Epithelial cell of esophagus (primary cell): ENCODE measurements around the gene COL13A1.

Experiments used
- DNase-seq: peaks from one replicate; pipeline ENCODE4 v3.0.0; 2010; ENCODE audit warnings: low read depth
- H3K4me3 ChIP-seq: 2 replicates; pipeline ENCODE4 v1.5.1; 2011; ENCODE audit warnings: mild to moderate bottlenecking, low read length, control low read depth
- CTCF ChIP-seq: IDR thresholded peaks from 2 replicates; pipeline ENCODE4 v1.5.1; 2011; ENCODE audit warnings: low read depth, mild to moderate bottlenecking, low read length, control low read depth, inconsistent platforms; ENCODE audit not compliant: insufficient read depth; ENCODE audit errors: missing control alignments

The COL13A1 gene

GRCh38 chr10:69797959-69798358, 3.7 kb upstream of the COL13A1 start:
- H3K4me3 ChIP-seq = no peak overlapping the region
- peak; percentile 82 for DNase-seq
- TF ChIP-seq CTCF = no peak

GRCh38 chr10:69800109-69800508, 1.6 kb upstream of the COL13A1 start:
- peak; percentile 67 for DNase-seq
- peak; percentile 78 for TF ChIP-seq CTCF
- no peak overlapping the region for H3K4me3 ChIP-seq

- no peak for TF ChIP-seq CTCF
- no peak overlapping the region for H3K4me3 ChIP-seq
- no peak for DNase-seq
These were observed 1.0 kb upstream of the COL13A1 start for GRCh38 chr10:69800665-69801064.

GRCh38 chr10:69801094-69801433, 642 bp upstream of the COL13A1 start:
- H3K4me3 ChIP-seq = no peak overlapping the region
- DNase-seq = peak; percentile 70
- peak; percentile 57 for TF ChIP-seq CTCF

- peak overlapping the region; percentile 42 for H3K4me3 ChIP-seq
- peak; percentile 27 for DNase-seq
- TF ChIP-seq CTCF = no peak
These were observed 887 bp downstream of the COL13A1 start for GRCh38 chr10:69802424-69803161.

GRCh38 chr10:69803809-69804208, 2.1 kb downstream of the COL13A1 start:
- TF ChIP-seq CTCF = no peak
- DNase-seq = no peak
- no peak overlapping the region for H3K4me3 ChIP-seq

- no peak for DNase-seq
- H3K4me3 ChIP-seq = no peak overlapping the region
- no peak for TF ChIP-seq CTCF
These were observed 3.1 kb downstream of the COL13A1 start for GRCh38 chr10:69804775-69805174.
